Thoracic aorta (tissue), 2 donors: ENCODE results near the gene FBXO42. TPM values are rescaled to one million over a fixed set of nuclear protein-coding genes. Genes with fewer than 3 reads are reported as not detected.

Source experiments
- ATAC-seq: fragments of 150-250 bp; one replicate; pipeline ENCODE4 v1.8.0; 2017; ENCODE audit warnings: low read depth; ENCODE audit not compliant: insufficient number of reproducible peaks, low FRiP score
- DNase-seq: peaks from one replicate; pipeline ENCODE4 v3.0.0-alpha.2; 2020; ENCODE audit warnings: low spot score
- H3K27ac ChIP-seq, 2 donors: fragments of 200-600 bp; sonication (generic); 1 replicate in 1 of 2; 2 replicates in 1 of 2; pipeline ENCODE4 v1.5.1; 2016; ENCODE audit warnings: mild to moderate bottlenecking in 2 of 2, moderate library complexity in 2 of 2
- H3K27me3 ChIP-seq: fragments of 200-600 bp; sonication (generic); replicated peaks from 2 replicates; pipeline ENCODE4 v1.6.0; 2016; ENCODE audit warnings: mild to moderate bottlenecking; ENCODE audit not compliant: insufficient read depth
- H3K36me3 ChIP-seq: fragments of 200-600 bp; sonication (generic); one replicate; pipeline ENCODE4 v1.5.1; 2016
- H3K4me1 ChIP-seq, 2 donors: fragments of 200-600 bp; sonication (generic); 1 replicate in 1 of 2; 2 replicates in 1 of 2; pipeline versions ENCODE4 v1.5.1 to v1.6.0; 2016; ENCODE audit warnings: low read depth in 2 of 2, mild to moderate bottlenecking in 1 of 2; ENCODE audit not compliant: control insufficient read depth in 1 of 2
- H3K4me3 ChIP-seq: fragments of 200-600 bp; sonication (generic); 2 replicates; pipeline ENCODE4 v1.5.1; 2016; ENCODE audit warnings: mild to moderate bottlenecking
- H3K9me3 ChIP-seq: fragments of 200-600 bp; sonication (generic); 2 replicates; pipeline ENCODE4 v1.5.1; 2016
- total RNA-seq, 2 donors: library from RNA; depleted of rRNA; stranded (reverse); fragments of >200 nt; gene quantifications; one replicate each; pipeline versions ENCODE4 v1.1.0 to v1.2.3, GENCODE V29; 2016
- TF ChIP-seq, protein P1 (sequence below): fragments of 200-600 bp; sonication (generic); IDR thresholded peaks from one replicate; pipeline ENCODE4 v1.5.1; 2019; ENCODE audit warnings: antibody characterized with exemption

The FBXO42 gene
- total RNA-seq, 2 donors from 2014 or later: 71.2 to 72.2 TPM

GRCh38 chr1:16231331-16232315 is 120.7 kb downstream of the FBXO42 start:
- DNase-seq (no peak), ATAC-seq (no peak)
- H3K9me3 ChIP-seq: no peaks in the 10 kb centered on the region

DNA sequence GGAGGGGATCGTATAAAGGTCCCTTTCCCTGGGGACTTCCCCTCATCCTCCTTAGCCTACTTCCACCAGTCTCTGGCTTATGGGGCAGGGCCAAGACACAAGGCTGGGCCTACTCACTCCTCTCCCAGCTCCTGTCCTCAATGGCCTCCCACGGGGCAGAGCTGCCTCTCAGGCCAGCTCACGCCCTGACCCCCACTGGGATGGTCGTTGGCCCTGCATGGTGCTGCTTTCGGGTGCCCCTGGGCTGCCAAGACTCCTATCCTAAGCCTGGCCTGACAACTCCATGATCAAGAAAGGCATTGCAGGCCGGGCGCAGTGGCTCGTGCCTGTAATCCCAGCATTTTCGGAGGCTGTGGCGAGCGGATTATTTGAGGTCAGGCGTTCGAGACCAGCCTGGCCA is 121.5 kb downstream of the FBXO42 start:
- Histone ChIP-seq H3K27me3 (no peaks in the 10 kb centered on the region), H3K4me1 (peaks cover under 1 to 8% of the 10 kb centered on the region in 2 donors), H3K4me3 (no peak overlapping the region), H3K9me3 (no peaks in the 10 kb centered on the region), H3K27ac (no peak overlapping the region), H3K36me3 (no peaks in the 10 kb centered on the region)
- TF ChIP-seq, protein P1, sequence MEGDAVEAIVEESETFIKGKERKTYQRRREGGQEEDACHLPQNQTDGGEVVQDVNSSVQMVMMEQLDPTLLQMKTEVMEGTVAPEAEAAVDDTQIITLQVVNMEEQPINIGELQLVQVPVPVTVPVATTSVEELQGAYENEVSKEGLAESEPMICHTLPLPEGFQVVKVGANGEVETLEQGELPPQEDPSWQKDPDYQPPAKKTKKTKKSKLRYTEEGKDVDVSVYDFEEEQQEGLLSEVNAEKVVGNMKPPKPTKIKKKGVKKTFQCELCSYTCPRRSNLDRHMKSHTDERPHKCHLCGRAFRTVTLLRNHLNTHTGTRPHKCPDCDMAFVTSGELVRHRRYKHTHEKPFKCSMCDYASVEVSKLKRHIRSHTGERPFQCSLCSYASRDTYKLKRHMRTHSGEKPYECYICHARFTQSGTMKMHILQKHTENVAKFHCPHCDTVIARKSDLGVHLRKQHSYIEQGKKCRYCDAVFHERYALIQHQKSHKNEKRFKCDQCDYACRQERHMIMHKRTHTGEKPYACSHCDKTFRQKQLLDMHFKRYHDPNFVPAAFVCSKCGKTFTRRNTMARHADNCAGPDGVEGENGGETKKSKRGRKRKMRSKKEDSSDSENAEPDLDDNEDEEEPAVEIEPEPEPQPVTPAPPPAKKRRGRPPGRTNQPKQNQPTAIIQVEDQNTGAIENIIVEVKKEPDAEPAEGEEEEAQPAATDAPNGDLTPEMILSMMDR: no peak
- ATAC-seq (no peak), DNase-seq (no peak)

More at GRCh38 chr1:16231331-16232315, 120.7 kb downstream of the FBXO42 start:
- Histone ChIP-seq H3K4me1 (peaks cover 7% of the 10 kb centered on the region in 2 donors), H3K4me3 (no peak overlapping the region), H3K36me3 (no peaks in the 10 kb centered on the region), H3K27me3 (no peaks in the 10 kb centered on the region), H3K27ac (no peak overlapping the region)
- TF ChIP-seq, protein P1: no peak

- ATAC-seq (no peak), DNase-seq (no peak)
- Histone ChIP-seq H3K36me3 (no peaks in the 10 kb centered on the region), H3K4me3 (no peak overlapping the region), H3K27me3 (no peaks in the 10 kb centered on the region), H3K9me3 (no peaks in the 10 kb centered on the region), H3K4me1 (peaks cover 0 to 8% of the 10 kb centered on the region in 2 donors), H3K27ac (no peak overlapping the region)
- TF ChIP-seq, protein P1: no peak
These were observed 122.1 kb downstream of the FBXO42 start for GRCh38 chr1:16229976-16230740.

DNA sequence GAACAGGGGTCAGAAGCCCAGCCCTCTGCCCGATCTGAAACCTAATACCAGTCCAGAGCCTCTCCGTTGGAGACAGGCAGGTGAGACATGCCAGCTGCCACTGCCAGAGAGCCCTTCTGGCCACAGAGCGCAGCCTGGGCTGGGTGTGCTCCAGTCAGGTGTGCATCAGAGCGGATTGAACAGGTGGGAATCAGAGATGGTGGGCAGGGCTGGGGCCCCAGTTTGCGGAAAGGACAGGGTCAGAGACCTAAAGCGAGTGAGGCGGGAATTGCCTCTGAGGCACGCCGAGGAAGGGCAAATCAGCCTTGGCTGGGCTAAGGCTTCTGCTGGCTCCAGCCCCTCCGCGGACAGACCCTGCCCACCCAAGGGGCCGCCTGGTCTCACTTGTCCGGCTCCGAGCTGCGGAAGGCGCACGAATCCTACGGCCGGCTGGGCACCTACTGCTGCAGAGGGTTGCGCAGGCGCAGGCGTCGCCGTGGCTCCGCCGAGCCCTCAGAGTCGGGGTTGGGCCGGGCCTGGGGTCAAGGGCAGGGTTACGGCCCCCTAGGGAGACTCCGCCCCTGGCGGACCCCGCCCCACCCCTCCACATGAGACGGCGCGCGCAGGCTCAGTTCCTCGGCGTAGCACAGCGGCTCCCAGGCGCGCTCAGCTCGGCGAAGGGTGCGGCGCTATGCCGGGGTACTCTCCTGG is 125.6 kb downstream of the FBXO42 start:
- no peak for DNase-seq
- Histone ChIP-seq H3K27me3 (no peaks in the 10 kb centered on the region), H3K4me3 (peak overlapping the region; percentile 56), H3K4me1 (peaks cover 0 to 8% of the 10 kb centered on the region in 2 donors), H3K36me3 (no peaks in the 10 kb centered on the region), H3K9me3 (no peaks in the 10 kb centered on the region), H3K27ac (no peak overlapping the region)
- ATAC-seq: no peak
- TF ChIP-seq, protein P1: no peak
